ENCODE measurements around the gene LRP6. TPM values are rescaled to one million over a fixed set of nuclear protein-coding genes. Genes with fewer than 3 reads are reported as not detected.
A peak's percentile ranks its signal among the peaks of the same experiment; 100 is the strongest.

The LRP6 gene
- total and polyA plus RNA-seq, 2 of the 8 experiments (the other 6 are each of a cell fraction or from before 2014, with no cell fraction given), result 53.6 to 73.2 TPM

DNA sequence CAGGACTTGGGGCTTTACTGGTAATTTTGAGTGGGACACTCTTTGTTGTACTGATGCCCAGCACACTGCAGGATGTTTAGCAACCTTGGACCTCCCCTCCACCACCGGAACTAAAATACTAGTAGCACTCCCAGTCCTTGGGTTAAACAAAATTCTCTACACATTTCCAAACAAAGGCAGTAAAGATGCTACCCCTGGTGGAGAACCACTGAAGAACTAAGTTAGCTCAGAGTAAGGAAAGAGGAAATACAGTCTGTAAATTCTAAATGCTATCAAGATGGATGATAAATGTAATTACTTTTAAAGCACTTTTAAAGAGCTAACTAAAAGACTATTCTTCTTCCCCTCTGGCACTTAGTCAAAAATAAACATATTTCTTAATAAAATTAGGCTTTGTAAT is 64.1 kb downstream of the LRP6 start:
- no peak overlapping the region for H3K4me2 ChIP-seq (ENCODE audit: insufficient read depth in 1 of 2, low read depth in 2 of 2, low read length in 2 of 2)
- H4K5ac ChIP-seq (ENCODE audit: insufficient read length, low read depth, low read length), result no peak overlapping the region
- H2BK12ac ChIP-seq (ENCODE audit: low read depth, low read length), result no peak overlapping the region
- no peak overlapping the region for H2BK5ac ChIP-seq (ENCODE audit: low read depth, low read length)
- H3K4ac ChIP-seq (replicated peaks; ENCODE audit: insufficient read length, low read depth, low read length), result no peak overlapping the region
- no peak overlapping the region for H3K14ac ChIP-seq (ENCODE audit: insufficient read length)
- H3K79me2 ChIP-seq (ENCODE audit: control insufficient read depth in 1 of 2, insufficient read depth in 2 of 2, low read length in 2 of 2), result peaks cover 6 to 59% of the 10 kb centered on the region in 2 experiments; a peak in 3 of 4 replicates
- H3K4me1 ChIP-seq (replicated peaks in 1 of 4; ENCODE audit: control insufficient read depth in 3 of 4, insufficient read depth in 4 of 4, low read length in 3 of 4), result no peaks in the 10 kb centered on the region
- H2AK5ac ChIP-seq (ENCODE audit: low read depth, low read length), result no peak overlapping the region
- peaks cover 0 to 32% (median 16%) of the 10 kb centered on the region in 4 experiments; a peak in 3 of 8 replicates for H3K36me3 ChIP-seq (ENCODE audit: control insufficient read depth in 2 of 4, insufficient read depth in 4 of 4, low read length in 3 of 4)
- 90% methylated on average over 1 of the region's 1 CpG; no CpG with 5 or more reads in 1 of the 2 experiments for WGBS, 2 experiments (ENCODE audit: extremely low coverage in 1 of 2, insufficient coverage in 1 of 2, insufficient read length in 1 of 2, insufficient replicate concordance in 2 of 2, low coverage in 1 of 2, low lambda C conversion rate in 2 of 2, missing lambda C conversion rate in 1 of 2)
- H2BK120ac ChIP-seq (replicated peaks; ENCODE audit: low read depth, low read length), result no peak overlapping the region
- FAIRE-seq (no peak), DNase-seq (ENCODE audit: low read depth in 1 of 2, low spot score in 2 of 2) (no peak)
- no peak overlapping the region for H4K91ac ChIP-seq (replicated peaks; ENCODE audit: insufficient read length, low read length)
- peaks cover 9% of the 10 kb centered on the region for H3K79me1 ChIP-seq (ENCODE audit: low read depth, low read length)
- H3K4me3 ChIP-seq (ENCODE audit: extremely low read depth in 1 of 4, insufficient read depth in 2 of 4, low read depth in 3 of 4, low read length in 4 of 4), result no peak overlapping the region
- ChIA-PET POLR2A (ENCODE audit: partially characterized antibody) (interaction anchor here (1.1 kb wide), 1 partner anchor 64 kb away, joined by 5 read pairs; the partner anchor contains the start of gene LRP6), CTCF (ENCODE audit: partially characterized antibody) (interaction anchor here (1.0 to 1.6 kb wide), 6 partner anchors 10 to 64 kb away, joined by 3 to 4 read pairs (median 3); no protein-coding TSS in a partner anchor)
- H3K18ac ChIP-seq (ENCODE audit: extremely low read depth, low read length), result no peak overlapping the region
- H2BK20ac ChIP-seq (ENCODE audit: low read length), result no peak overlapping the region
- no peak overlapping the region for H3K23ac ChIP-seq (ENCODE audit: insufficient read length)
- no peak overlapping the region for H3K27ac ChIP-seq (ENCODE audit: low read depth, low read length)
- no peak overlapping the region for H2BK15ac ChIP-seq (ENCODE audit: low read length)
- no peaks in the 10 kb centered on the region for H3K23me2 ChIP-seq (ENCODE audit: low read depth, low read length)
- H3K56ac ChIP-seq (replicated peaks; ENCODE audit: insufficient read length, low read depth, low read length), result no peak overlapping the region
- H2AFZ ChIP-seq (ENCODE audit: low read length), result no peak overlapping the region
- H3K27me3 ChIP-seq (replicated peaks in 1 of 4; ENCODE audit: control insufficient read depth in 3 of 4, extremely low read depth in 1 of 4, insufficient read depth in 3 of 4, low read length in 3 of 4), result no peaks in the 10 kb centered on the region
- TF ChIP-seq RAD21 (IDR thresholded peaks at IDR 0.05 in 1 of 2, conservative IDR thresholded peaks at IDR 0.05 in 1 of 2; ENCODE audit: low read depth in 2 of 2, low read length in 2 of 2), result peak; percentile 7 to 10; a peak in 1 of 4 replicates
- TF ChIP-seq, protein P1, sequence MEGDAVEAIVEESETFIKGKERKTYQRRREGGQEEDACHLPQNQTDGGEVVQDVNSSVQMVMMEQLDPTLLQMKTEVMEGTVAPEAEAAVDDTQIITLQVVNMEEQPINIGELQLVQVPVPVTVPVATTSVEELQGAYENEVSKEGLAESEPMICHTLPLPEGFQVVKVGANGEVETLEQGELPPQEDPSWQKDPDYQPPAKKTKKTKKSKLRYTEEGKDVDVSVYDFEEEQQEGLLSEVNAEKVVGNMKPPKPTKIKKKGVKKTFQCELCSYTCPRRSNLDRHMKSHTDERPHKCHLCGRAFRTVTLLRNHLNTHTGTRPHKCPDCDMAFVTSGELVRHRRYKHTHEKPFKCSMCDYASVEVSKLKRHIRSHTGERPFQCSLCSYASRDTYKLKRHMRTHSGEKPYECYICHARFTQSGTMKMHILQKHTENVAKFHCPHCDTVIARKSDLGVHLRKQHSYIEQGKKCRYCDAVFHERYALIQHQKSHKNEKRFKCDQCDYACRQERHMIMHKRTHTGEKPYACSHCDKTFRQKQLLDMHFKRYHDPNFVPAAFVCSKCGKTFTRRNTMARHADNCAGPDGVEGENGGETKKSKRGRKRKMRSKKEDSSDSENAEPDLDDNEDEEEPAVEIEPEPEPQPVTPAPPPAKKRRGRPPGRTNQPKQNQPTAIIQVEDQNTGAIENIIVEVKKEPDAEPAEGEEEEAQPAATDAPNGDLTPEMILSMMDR (IDR thresholded peaks at IDR 0.05; ENCODE audit: control extremely low read depth in 1 of 3, insufficient read depth in 1 of 3, low read depth in 1 of 3, low read length in 3 of 3), result peak in 1 of 3 experiments; percentile 14; a peak in 1 of 4 replicates
- TF ChIP-seq JUND (IDR thresholded peaks at IDR 0.05; ENCODE audit: low read length), result no peak
- no peaks in the 10 kb centered on the region for H3K9me3 ChIP-seq (ENCODE audit: insufficient read depth in 2 of 2, low read depth in 1 of 2, low read length in 1 of 2)
- no peak overlapping the region for H3K9ac ChIP-seq (replicated peaks in 1 of 4; ENCODE audit: extremely low read depth in 1 of 4, low read depth in 3 of 4, low read length in 3 of 4)
- H4K8ac ChIP-seq (ENCODE audit: extremely low read depth, insufficient read depth, low read length), result no peak overlapping the region
- peaks cover 3 to 6% of the 10 kb centered on the region in 2 experiments for H4K20me1 ChIP-seq (replicated peaks in 1 of 2; ENCODE audit: control insufficient read depth in 1 of 2, insufficient read depth in 2 of 2, low read length in 2 of 2)

All from H1 (cell line).